Lower leg skin (tissue), 3 donors: Measurements from ENCODE around the gene SLC6A18.

ENCODE experiments used
- POLR2A ChIP-seq, 2 donors: fragments of 450-650 bp; IDR thresholded peaks; one replicate each; pipeline ENCODE4 v1.6.1; 2016 to 2017; ENCODE audit warnings: antibody characterized with exemption in 2 of 2, mild to moderate bottlenecking in 1 of 2, moderate library complexity in 1 of 2
- TF ChIP-seq, protein P1 (sequence below), 3 donors: fragments of 450-650 bp; IDR thresholded peaks; one replicate each; pipeline ENCODE4 v1.5.1; 2016; ENCODE audit warnings: antibody characterized with exemption in 3 of 3, mild to moderate bottlenecking in 3 of 3, moderate library complexity in 2 of 3

DNA sequence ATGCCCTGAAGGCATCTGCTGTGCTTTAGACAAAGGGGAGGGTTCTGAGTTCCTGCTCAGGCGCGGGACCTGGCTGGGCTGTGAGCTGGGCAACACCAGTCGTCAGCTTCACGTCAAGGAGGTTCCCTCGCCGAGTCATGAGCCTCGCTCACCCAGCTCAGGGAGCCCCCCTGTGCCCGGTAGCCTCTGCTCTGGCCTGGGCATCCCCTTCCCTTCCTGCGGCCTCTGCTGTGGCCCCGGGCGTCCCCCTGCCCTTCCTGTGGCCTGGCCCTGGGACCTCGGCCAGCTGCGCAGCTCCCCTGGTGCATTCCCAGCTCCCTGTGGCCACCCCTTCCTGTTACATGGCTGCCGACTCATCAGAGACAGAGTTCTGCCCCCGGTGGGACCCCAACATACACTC lies 39.8 kb downstream of the SLC6A18 start:
- no peak for TF ChIP-seq POLR2A (IDR thresholded peaks at IDR 0.05)
- TF ChIP-seq, protein P1, sequence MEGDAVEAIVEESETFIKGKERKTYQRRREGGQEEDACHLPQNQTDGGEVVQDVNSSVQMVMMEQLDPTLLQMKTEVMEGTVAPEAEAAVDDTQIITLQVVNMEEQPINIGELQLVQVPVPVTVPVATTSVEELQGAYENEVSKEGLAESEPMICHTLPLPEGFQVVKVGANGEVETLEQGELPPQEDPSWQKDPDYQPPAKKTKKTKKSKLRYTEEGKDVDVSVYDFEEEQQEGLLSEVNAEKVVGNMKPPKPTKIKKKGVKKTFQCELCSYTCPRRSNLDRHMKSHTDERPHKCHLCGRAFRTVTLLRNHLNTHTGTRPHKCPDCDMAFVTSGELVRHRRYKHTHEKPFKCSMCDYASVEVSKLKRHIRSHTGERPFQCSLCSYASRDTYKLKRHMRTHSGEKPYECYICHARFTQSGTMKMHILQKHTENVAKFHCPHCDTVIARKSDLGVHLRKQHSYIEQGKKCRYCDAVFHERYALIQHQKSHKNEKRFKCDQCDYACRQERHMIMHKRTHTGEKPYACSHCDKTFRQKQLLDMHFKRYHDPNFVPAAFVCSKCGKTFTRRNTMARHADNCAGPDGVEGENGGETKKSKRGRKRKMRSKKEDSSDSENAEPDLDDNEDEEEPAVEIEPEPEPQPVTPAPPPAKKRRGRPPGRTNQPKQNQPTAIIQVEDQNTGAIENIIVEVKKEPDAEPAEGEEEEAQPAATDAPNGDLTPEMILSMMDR (IDR thresholded peaks at IDR 0.05): no peak
